BJ (cell line): ENCODE data around the gene PITPNM3. TPM values are rescaled to one million over a fixed set of nuclear protein-coding genes. Genes with fewer than 3 reads are reported as not detected.

Experiments used
- CTCF ChIA-PET: fragments of 350-600 bp; formaldehyde crosslinking; extraction: SDS; loops from one replicate; lab custom pipeline; 2021; ENCODE audit warnings: antibody characterized with exemption, inconsistent platforms; lab: Yijun Ruan, JAX
- POLR2A ChIA-PET: fragments of 300-600 bp; sonication (Branson Sonifier 250); formaldehyde crosslinking; extraction: SDS; loops from one replicate; lab custom pipeline; 2021; ENCODE audit warnings: antibody characterized with exemption; lab: Charles Lee
- DNase-seq: peaks from one replicate; pipeline ENCODE4 v3.0.0-alpha.2; 2011; ENCODE audit warnings: low read depth
- H3K27me3 ChIP-seq: 2 replicates; pipeline ENCODE4 v1.6.0; 2011; ENCODE audit warnings: low read length; ENCODE audit not compliant: control insufficient read depth, insufficient read depth
- H3K36me3 ChIP-seq: 2 replicates; pipeline ENCODE4 v1.5.1; 2011; ENCODE audit warnings: low read length; ENCODE audit not compliant: control insufficient read depth, insufficient read depth
- H3K4me3 ChIP-seq: 2 replicates; pipeline ENCODE4 v1.5.1; 2011; ENCODE audit warnings: low read depth, mild to moderate bottlenecking, control low read depth, low read length
- polyA plus RNA-seq: library from polyadenylated mRNA; depleted of rRNA; stranded (reverse); fragments of >200 nt; gene quantifications from 2 replicates; pipeline ENCODE4 v1.2.3, GENCODE V29; 2011
- TF ChIP-seq, protein P1 (sequence below): IDR thresholded peaks from 2 replicates; pipeline ENCODE4 v1.5.1; 2011; ENCODE audit warnings: low read depth, mild to moderate bottlenecking, control low read depth, inconsistent platforms, low read length, moderate library complexity; ENCODE audit not compliant: insufficient read depth

PITPNM3 gene
- polyA plus RNA-seq, 1 experiment: 0.64 TPM

DNA sequence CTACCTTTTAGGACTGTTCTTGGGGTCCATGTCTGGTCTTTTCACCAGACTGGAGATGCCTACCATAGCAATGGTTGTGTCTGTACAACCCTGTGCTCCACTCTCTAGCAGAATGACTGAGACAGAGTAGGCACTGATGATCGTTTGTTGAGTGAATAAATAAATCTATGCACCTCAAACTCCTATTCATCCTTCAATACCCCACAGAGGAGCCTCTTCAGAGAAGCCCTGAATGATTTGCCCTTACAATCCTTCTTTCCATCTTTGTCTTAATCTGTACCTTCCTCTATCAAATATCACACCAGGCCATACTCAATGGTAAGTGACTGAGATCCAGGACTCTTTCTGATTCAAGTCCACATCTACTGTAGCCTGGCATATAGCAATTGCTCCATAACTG, 88.8 kb downstream of the PITPNM3 start:
- POLR2A ChIA-PET: no interaction called here
- DNase-seq: no peak

DNA sequence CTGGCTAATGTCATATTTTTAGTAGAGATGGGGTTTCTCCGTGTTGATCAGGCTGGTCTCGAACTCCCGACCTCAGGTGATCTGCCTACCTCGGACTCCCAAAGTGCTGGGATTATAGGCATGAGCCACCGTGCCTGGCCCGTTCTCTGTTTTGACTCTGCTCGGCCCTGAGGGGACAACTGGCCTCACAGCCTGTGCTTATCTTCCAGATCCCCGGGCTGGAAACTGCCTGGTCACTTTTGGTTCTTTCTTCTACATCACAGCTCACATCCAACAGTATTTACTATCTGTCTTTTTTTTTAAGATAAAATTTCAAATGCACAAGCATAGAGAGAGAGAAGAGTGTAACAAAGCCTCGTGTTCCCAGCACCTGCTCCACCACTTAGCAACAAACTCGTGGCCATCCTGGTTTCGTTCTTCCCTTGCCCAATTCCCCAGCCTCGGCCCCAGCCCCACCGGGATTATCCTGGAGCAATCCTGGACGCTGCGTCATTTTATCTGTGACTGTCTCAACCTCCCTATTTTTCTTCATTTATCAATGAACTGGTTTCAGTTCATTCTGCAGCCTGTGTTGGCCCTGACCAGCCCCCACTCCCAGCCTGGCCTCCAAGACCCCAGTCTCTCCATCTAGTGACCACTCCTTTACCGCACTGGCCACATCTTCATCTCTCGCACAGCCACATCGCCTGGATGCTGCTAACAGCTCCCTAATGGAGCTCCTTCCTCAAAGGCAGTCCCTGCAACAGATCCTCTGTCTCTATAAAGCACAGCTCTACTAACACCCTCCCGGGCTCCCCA, 91.0 kb downstream of the PITPNM3 start:
- POLR2A ChIA-PET: no interaction called here
- no peak for DNase-seq
- CTCF ChIA-PET: interaction anchor here (1.0 kb wide), 1 partner anchor 11 kb away, joined by 3 read pairs; no protein-coding TSS in a partner anchor

More for the DNA sequence above, 88.8 kb downstream of the PITPNM3 start:
- no peak overlapping the region for H3K4me3 ChIP-seq
- TF ChIP-seq, protein P1, sequence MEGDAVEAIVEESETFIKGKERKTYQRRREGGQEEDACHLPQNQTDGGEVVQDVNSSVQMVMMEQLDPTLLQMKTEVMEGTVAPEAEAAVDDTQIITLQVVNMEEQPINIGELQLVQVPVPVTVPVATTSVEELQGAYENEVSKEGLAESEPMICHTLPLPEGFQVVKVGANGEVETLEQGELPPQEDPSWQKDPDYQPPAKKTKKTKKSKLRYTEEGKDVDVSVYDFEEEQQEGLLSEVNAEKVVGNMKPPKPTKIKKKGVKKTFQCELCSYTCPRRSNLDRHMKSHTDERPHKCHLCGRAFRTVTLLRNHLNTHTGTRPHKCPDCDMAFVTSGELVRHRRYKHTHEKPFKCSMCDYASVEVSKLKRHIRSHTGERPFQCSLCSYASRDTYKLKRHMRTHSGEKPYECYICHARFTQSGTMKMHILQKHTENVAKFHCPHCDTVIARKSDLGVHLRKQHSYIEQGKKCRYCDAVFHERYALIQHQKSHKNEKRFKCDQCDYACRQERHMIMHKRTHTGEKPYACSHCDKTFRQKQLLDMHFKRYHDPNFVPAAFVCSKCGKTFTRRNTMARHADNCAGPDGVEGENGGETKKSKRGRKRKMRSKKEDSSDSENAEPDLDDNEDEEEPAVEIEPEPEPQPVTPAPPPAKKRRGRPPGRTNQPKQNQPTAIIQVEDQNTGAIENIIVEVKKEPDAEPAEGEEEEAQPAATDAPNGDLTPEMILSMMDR: no peak
- H3K27me3 ChIP-seq: no peaks in the 10 kb centered on the region
- CTCF ChIA-PET: no interaction called here
- no peaks in the 10 kb centered on the region for H3K36me3 ChIP-seq

DNA sequence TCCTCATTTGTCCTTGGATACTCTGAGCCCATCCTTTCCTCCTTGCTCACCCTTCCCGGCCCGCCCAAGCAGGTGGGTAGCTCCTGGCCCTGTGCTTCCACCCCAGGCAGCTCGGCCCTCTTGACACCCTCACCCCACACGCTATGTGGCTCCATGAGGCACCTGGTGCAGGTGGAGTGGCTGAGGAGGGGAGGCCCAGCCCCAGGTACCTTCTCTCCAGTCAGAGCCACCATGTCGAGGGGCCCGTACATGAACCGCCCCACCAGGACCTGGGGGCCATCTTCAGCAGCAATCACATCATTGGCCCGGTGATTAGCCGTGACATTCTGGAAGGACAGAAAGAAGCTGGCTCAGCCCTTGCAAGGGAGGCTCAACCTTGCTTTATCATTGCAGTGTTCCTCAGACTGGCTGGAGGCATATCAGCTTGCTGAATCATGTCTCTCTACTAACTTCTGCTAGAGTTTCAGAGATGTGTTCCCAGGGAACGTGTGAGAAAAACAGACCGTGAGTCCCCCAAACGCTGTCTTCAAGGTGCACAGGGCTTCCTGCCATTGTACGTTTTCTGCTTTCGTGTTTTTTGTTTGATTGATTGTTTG, 91.8 kb downstream of the PITPNM3 start:
- CTCF ChIA-PET: interaction anchor here (1.0 kb wide), 1 partner anchor 10 kb away, joined by 3 read pairs; no protein-coding TSS in a partner anchor
- Histone ChIP-seq H3K4me3 (no peak overlapping the region), H3K27me3 (no peaks in the 10 kb centered on the region), H3K36me3 (no peaks in the 10 kb centered on the region)
- POLR2A ChIA-PET: no interaction called here
- no peak for DNase-seq
- TF ChIP-seq, protein P1: no peak

More for the DNA sequence above, 91.0 kb downstream of the PITPNM3 start:
- H3K4me3 ChIP-seq: no peak overlapping the region
- no peaks in the 10 kb centered on the region for H3K36me3 ChIP-seq
- H3K27me3 ChIP-seq: no peaks in the 10 kb centered on the region
- TF ChIP-seq, protein P1: no peak

DNA sequence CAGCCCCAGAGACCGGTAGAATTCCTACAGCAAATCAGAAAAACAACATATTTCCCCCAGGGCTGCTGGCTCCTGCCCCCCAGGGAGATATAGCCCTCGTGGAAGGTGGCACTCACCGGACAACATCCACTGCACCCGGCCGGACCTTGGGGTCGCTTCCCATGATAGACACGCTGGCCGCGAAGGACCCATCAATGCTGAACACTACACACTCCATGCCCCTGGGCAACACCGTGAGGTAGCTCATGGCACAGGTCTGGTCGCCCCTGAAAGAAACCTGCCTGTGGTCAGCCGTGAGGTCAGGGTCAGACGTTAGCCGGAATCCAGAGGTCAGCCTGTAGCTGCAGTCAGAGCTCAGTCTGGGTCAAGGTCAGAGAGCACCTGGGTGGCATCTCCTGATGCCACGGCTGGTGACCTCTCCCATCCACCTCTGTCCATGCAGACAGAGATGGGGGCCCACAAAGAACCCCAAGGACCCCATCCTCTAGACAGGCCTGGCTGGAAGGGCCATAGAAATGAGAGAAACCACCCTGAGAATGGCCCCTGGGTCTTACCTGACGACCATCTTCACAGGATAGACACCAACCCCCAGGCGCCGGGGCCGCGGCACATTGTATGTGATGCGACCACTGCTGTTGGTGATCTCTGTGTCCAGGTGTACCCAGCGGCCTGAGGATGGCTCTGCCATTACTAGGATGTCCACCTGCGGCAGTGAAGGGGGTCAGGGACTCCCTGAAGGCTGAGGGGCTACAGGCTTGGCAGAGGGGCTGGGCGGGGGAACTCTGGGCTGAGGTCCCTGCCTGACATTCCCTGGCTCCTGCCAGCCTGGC, 92.5 kb downstream of the PITPNM3 start:
- H3K27me3 ChIP-seq: no peaks in the 10 kb centered on the region
- DNase-seq: no peak
- no peak overlapping the region for H3K4me3 ChIP-seq
- H3K36me3 ChIP-seq: no peaks in the 10 kb centered on the region
- TF ChIP-seq, protein P1: no peak
- ChIA-PET CTCF (interaction anchor here (1.0 to 3.2 kb wide), 3 partner anchors 9 to 163 kb away, joined by 3 to 13 read pairs (median 3); no protein-coding TSS in a partner anchor), POLR2A (no interaction called here)
